Astrocyte (in vitro differentiated cells and primary cell): ENCODE measurements around the gene GTF3C1.

Experiments used
- EZH2 ChIP-seq: IDR thresholded peaks from 2 replicates; pipeline ENCODE4 v1.6.1; 2012; ENCODE audit warnings: mild to moderate bottlenecking, low read length, inconsistent platforms; ENCODE audit not compliant: insufficient read depth
- TF ChIP-seq, protein P1 (sequence below): IDR thresholded peaks from 2 replicates; pipeline ENCODE4 v1.5.1; 2011; ENCODE audit warnings: low read depth, mild to moderate bottlenecking, inconsistent platforms, low read length, moderate library complexity; ENCODE audit not compliant: insufficient read depth

DNA sequence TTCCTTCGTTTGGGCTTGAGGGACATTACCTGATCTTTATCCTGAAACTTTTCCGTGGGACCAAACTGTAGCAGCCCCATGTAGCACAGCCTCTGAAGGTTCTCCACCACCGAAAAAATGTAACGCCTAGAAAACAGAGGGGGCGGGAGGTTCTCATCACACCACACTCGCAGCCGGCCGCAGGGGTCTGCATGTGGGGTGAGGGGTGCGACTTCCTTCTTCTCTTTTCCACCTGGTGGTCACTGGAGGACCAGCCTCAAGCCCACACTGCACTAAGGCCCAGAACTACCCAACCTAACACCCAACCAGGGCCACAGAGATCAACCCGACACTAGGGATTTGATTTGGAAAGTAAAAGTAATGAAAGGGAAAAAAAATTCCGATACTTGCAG, 57.1 kb downstream of the GTF3C1 start:
- TF ChIP-seq, protein P1, sequence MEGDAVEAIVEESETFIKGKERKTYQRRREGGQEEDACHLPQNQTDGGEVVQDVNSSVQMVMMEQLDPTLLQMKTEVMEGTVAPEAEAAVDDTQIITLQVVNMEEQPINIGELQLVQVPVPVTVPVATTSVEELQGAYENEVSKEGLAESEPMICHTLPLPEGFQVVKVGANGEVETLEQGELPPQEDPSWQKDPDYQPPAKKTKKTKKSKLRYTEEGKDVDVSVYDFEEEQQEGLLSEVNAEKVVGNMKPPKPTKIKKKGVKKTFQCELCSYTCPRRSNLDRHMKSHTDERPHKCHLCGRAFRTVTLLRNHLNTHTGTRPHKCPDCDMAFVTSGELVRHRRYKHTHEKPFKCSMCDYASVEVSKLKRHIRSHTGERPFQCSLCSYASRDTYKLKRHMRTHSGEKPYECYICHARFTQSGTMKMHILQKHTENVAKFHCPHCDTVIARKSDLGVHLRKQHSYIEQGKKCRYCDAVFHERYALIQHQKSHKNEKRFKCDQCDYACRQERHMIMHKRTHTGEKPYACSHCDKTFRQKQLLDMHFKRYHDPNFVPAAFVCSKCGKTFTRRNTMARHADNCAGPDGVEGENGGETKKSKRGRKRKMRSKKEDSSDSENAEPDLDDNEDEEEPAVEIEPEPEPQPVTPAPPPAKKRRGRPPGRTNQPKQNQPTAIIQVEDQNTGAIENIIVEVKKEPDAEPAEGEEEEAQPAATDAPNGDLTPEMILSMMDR: no peak
- TF ChIP-seq EZH2: no peak
